K562 (cell line): ENCODE measurements around the gene B3GAT1. TPM values are rescaled to one million over a fixed set of nuclear protein-coding genes. Genes with fewer than 3 reads are reported as not detected.

Experiments used
- ATAC-seq: fragments of 200-7000 bp; cut with Tn5 transposase; 3 replicates; pipeline ENCODE4 v1.9.1; 2020; ENCODE audit warnings: moderate library complexity
- BruUV-seq: library from RNA; stranded (reverse); fragments of 400-500 nt; replicated peaks from 2 replicates; lab custom pipeline; 2021; lab: Mats Ljungman, UMichigan
- CTCF ChIA-PET: fragments of 300-600 bp; formaldehyde crosslinking; extraction: SDS; loops from one replicate; lab custom pipeline; 2021; ENCODE audit warnings: low intra/inter-chr PET ratio; lab: Yijun Ruan, JAX
- POLR2A ChIA-PET: fragments of 300-600, 350-650 bp; sonication (Branson Sonifier 250); formaldehyde crosslinking; extraction: SDS; loops from one replicate; lab custom pipeline; 2021; ENCODE audit warnings: antibody characterized with exemption, inconsistent platforms; lab: Yijun Ruan, JAX
- DNase-seq, 4 experiments: peaks; one replicate each; pipeline versions ENCODE4 v3.0.0 to v3.0.0-alpha.2; 2011 to 2018; ENCODE audit warnings: low spot score in 3 of 4, mixed read lengths in 3 of 4; ENCODE audit errors: extremely low read depth in 1 of 4
- FAIRE-seq: peaks from 2 replicates; lab custom pipeline; 2011; peaks lifted over from hg19 to GRCh38; lab: Jason Lieb, UNC
- H2AFZ ChIP-seq: 2 replicates; pipeline ENCODE4 v1.6.0; 2011; ENCODE audit warnings: low read depth, low read length, control low read depth, inconsistent platforms
- H3K27ac ChIP-seq: fragments of 200-600 bp; 3 replicates; pipeline ENCODE4 v1.8.0; 2011; ENCODE audit warnings: low read depth, mild to moderate bottlenecking, control low read depth, inconsistent platforms, low read length, moderate library complexity, mixed read lengths; ENCODE audit errors: extremely low read depth
- H3K27me3 ChIP-seq, 2 experiments: fragments of 300-600 bp in 1 of 2; 2 replicates in 1 of 2; 3 replicates in 1 of 2; pipeline versions ENCODE4 v1.6.0 to v1.8.0; 2011; ENCODE audit warnings: inconsistent platforms in 2 of 2, low read length in 2 of 2, mild to moderate bottlenecking in 1 of 2, mixed read lengths in 1 of 2, moderate library complexity in 1 of 2; ENCODE audit not compliant: control insufficient read depth in 2 of 2, insufficient read depth in 2 of 2
- H3K36me3 ChIP-seq: fragments of 300-600 bp; 3 replicates; pipeline ENCODE4 v1.8.0; 2011; ENCODE audit warnings: mild to moderate bottlenecking, low read length, inconsistent platforms; ENCODE audit not compliant: control insufficient read depth, insufficient read depth
- H3K4me1 ChIP-seq, 2 experiments: fragments of 200-600 bp in 1 of 2; replicated peaks in 1 of 2; 2 replicates in 1 of 2; 3 replicates in 1 of 2; pipeline versions ENCODE4 v1.5.1 to v1.8.0; 2011; ENCODE audit warnings: inconsistent platforms in 2 of 2, low read length in 2 of 2, mild to moderate bottlenecking in 1 of 2, mixed read lengths in 1 of 2, moderate library complexity in 1 of 2; ENCODE audit not compliant: control insufficient read depth in 2 of 2, insufficient read depth in 2 of 2
- H3K4me2 ChIP-seq: 2 replicates; pipeline ENCODE4 v1.6.1; 2011; ENCODE audit warnings: low read length, control low read depth, inconsistent platforms, mixed read lengths; ENCODE audit not compliant: insufficient read depth
- H3K4me3 ChIP-seq: fragments of 200-600 bp; sonication (generic), shearing (Covaris generic); 2 replicates; pipeline ENCODE4 v1.5.1; 2016; ENCODE audit warnings: control low read depth, inconsistent platforms
- H3K79me2 ChIP-seq: fragments of 200-600 bp; 3 replicates; pipeline ENCODE4 v1.8.0; 2011; ENCODE audit warnings: low read length, inconsistent platforms; ENCODE audit not compliant: control insufficient read depth, insufficient read depth
- H3K9ac ChIP-seq, 2 experiments: 2 replicates each; pipeline versions ENCODE4 v1.6.0 to v1.6.1; 2011; ENCODE audit warnings: low read depth in 2 of 2, low read length in 2 of 2, control low read depth in 1 of 2, inconsistent platforms in 1 of 2, mild to moderate bottlenecking in 1 of 2, mixed read lengths in 1 of 2; ENCODE audit not compliant: insufficient read depth in 1 of 2
- H3K9me1 ChIP-seq: one replicate; pipeline ENCODE4 v1.6.0; 2011; ENCODE audit warnings: inconsistent platforms, mild to moderate bottlenecking, low read length, moderate library complexity; ENCODE audit not compliant: control insufficient read depth, insufficient read depth
- H3K9me3 ChIP-seq: replicated peaks from 2 replicates; pipeline ENCODE4 v1.5.1; 2011; ENCODE audit warnings: low read depth, low read length, inconsistent platforms; ENCODE audit not compliant: control insufficient read depth, insufficient read depth
- H4K20me1 ChIP-seq: replicated peaks from 2 replicates; pipeline ENCODE4 v1.6.1; 2011; ENCODE audit warnings: low read length, inconsistent platforms, mixed read lengths; ENCODE audit not compliant: control insufficient read depth, insufficient read depth
- FOXA3 ChIP-seq, 2 experiments: fragments of 450-650 bp in 1 of 2; sonication (generic) in 1 of 2; formaldehyde crosslinking; IDR thresholded peaks in 1 of 2; conservative IDR thresholded peaks in 1 of 2; 2 replicates each; pipeline versions ENCODE4 v1.4.0 to v1.8.0; 2020 to 2022; ENCODE audit warnings: mild to moderate bottlenecking in 2 of 2, missing genetic modification reagents in 1 of 2
- HDGF ChIP-seq: fragments of 450-650 bp; IDR thresholded peaks from 2 replicates; pipeline ENCODE4 v1.6.1; 2016
- NR2F6 ChIP-seq: fragments of 450-650 bp; formaldehyde crosslinking; IDR thresholded peaks from 2 replicates; pipeline ENCODE4 v1.4.0; 2020; ENCODE audit warnings: mild to moderate bottlenecking
- PPARD ChIP-seq: fragments of 250-450 bp; sonication (Bioruptor Pico); IDR thresholded peaks from 2 replicates; pipeline ENCODE4 v1.8.0; 2022; ENCODE audit warnings: inconsistent platforms, mild to moderate bottlenecking, moderate library complexity
- RFX1 ChIP-seq: fragments of 450-650 bp; IDR thresholded peaks from 2 replicates; pipeline ENCODE4 v1.6.1; 2016; ENCODE audit warnings: mild to moderate bottlenecking, moderate library complexity
- TEAD4 ChIP-seq, 2 experiments: sonication (generic) in 1 of 2; formaldehyde crosslinking in 1 of 2; IDR thresholded peaks; 2 replicates each; pipeline versions ENCODE4 v1.6.1 to v1.8.0; 2012 to 2022; ENCODE audit warnings: borderline replicate concordance in 1 of 2, inconsistent platforms in 1 of 2, low read length in 1 of 2, mild to moderate bottlenecking in 1 of 2, missing genetic modification reagents in 1 of 2
- ZBTB17 ChIP-seq: fragments of 450-650 bp; formaldehyde crosslinking; IDR thresholded peaks from 2 replicates; pipeline ENCODE4 v1.4.0; 2020; ENCODE audit warnings: mild to moderate bottlenecking
- WGBS: fragments of 100-300 bp; shearing (Covaris generic); methylation state at CpG from one replicate; pipeline ENCODE4 v1.1.6; 2016; ENCODE audit warnings: low coverage, mixed read lengths; ENCODE audit not compliant: insufficient coverage; ENCODE audit errors: missing lambda C conversion rate; 5-methylcytosine and 5-hydroxymethylcytosine counted together
- in situ Hi-C: fragments of 300-500 bp; cut with MboI; formaldehyde crosslinking; loops from 4 replicates; pipeline ENCODE4 v1.15.0; 2018; ENCODE audit warnings: inconsistent platforms, mixed read lengths
- intact Hi-C: fragments of 100-400 bp; cut with micrococcal nuclease; formaldehyde crosslinking; loops from 2 replicates; pipeline ENCODE4 v1.14.2; 2022
- polyA plus RNA-seq, 8 experiments: library from polyadenylated mRNA; depleted of rRNA in 4 of 8; stranded (reverse) in 5 of 8; unstranded in 3 of 8; fragments of >200 nt; fragmentation: Nextera tagmentation in 2 of 8; fragmentation: Illumina TruSeq in 1 of 8; extraction: Ambion mirVana in 2 of 8; extraction: Trizol in 1 of 8; gene quantifications; 2 replicates each; pipeline versions ENCODE4 v1.2.1 to v1.2.3, GENCODE V29; 2011 to 2014; ENCODE audit warnings: inconsistent platforms in 1 of 8, missing spikeins in 1 of 8
- total RNA-seq, 7 experiments: library from RNA; depleted of rRNA in 6 of 7; stranded (reverse); fragments of >200 nt in 6 of 7; fragmentation: Illumina TruSeq in 2 of 7; extraction: Trizol in 2 of 7; gene quantifications; 2 replicates each; pipeline versions ENCODE4 v1.2.1 to v1.2.3, GENCODE V29; 2011 to 2021; ENCODE audit warnings: low replicate concordance in 1 of 7
- TF ChIP-seq, protein P1 (sequence below): fragments of 250-450 bp; sonication (Bioruptor Pico); IDR thresholded peaks from 2 replicates; pipeline ENCODE4 v1.4.0; 2020; ENCODE audit warnings: mild to moderate bottlenecking, moderate library complexity
- TF ChIP-seq, protein P2 (sequence below): sonication (generic); formaldehyde crosslinking; IDR thresholded peaks from 2 replicates; pipeline ENCODE4 v1.8.0; 2022; ENCODE audit warnings: missing genetic modification reagents, mild to moderate bottlenecking, borderline replicate concordance
- TF ChIP-seq, protein P3 (sequence below): fragments of 450-650 bp; IDR thresholded peaks from 2 replicates; pipeline ENCODE4 v1.7.0; 2016; ENCODE audit warnings: borderline replicate concordance
- TF ChIP-seq, protein P4 (sequence below): IDR thresholded peaks from 3 replicates; pipeline ENCODE4 v1.6.1; 2011; ENCODE audit warnings: borderline replicate concordance, mild to moderate bottlenecking; ENCODE audit not compliant: insufficient read length, insufficient read depth
- TF ChIP-seq, protein P5 (sequence below): sonication (generic); formaldehyde crosslinking; IDR thresholded peaks from 2 replicates; pipeline ENCODE4 v1.8.1; 2022; ENCODE audit warnings: missing genetic modification reagents

Gene B3GAT1
- total and polyA plus RNA-seq, 9 of the 15 experiments (the other 6 are each of a cell fraction or from before 2014, with no cell fraction given), result 0.01 to 0.53 (median 0.14) TPM; not detected in 1

DNA sequence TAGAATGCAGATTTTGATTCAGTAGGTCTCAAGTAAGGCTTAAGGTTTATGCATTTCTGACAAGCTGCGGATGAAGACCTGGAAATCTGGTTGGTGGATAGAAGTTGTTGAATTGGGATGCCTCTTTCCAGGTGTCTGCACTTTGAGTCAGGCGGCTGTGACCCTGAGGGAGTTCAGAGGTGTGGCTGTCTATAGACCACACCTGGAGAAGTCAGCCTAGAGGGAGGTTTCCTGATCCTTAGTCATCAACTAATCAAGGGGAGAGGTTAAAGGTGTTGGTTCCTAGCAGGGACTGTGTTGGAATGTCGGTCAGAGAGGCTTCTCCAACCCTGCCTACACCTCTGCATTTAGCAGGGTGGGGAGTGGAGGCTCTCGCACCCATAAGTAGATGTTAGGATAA, 72.3 kb downstream of the B3GAT1 start:
- H3K9me1 ChIP-seq, result no peaks in the 10 kb centered on the region
- in situ Hi-C loops, result no loop called here
- TF ChIP-seq, protein P1, sequence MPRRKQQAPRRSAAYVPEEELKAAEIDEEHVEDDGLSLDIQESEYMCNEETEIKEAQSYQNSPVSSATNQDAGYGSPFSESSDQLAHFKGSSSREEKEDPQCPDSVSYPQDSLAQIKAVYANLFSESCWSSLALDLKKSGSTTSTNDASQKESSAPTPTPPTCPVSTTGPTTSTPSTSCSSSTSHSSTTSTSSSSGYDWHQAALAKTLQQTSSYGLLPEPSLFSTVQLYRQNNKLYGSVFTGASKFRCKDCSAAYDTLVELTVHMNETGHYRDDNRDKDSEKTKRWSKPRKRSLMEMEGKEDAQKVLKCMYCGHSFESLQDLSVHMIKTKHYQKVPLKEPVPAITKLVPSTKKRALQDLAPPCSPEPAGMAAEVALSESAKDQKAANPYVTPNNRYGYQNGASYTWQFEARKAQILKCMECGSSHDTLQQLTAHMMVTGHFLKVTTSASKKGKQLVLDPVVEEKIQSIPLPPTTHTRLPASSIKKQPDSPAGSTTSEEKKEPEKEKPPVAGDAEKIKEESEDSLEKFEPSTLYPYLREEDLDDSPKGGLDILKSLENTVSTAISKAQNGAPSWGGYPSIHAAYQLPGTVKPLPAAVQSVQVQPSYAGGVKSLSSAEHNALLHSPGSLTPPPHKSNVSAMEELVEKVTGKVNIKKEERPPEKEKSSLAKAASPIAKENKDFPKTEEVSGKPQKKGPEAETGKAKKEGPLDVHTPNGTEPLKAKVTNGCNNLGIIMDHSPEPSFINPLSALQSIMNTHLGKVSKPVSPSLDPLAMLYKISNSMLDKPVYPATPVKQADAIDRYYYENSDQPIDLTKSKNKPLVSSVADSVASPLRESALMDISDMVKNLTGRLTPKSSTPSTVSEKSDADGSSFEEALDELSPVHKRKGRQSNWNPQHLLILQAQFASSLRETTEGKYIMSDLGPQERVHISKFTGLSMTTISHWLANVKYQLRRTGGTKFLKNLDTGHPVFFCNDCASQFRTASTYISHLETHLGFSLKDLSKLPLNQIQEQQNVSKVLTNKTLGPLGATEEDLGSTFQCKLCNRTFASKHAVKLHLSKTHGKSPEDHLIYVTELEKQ (CRISPR knock-in tag), result no peak
- TF ChIP-seq, protein P2, sequence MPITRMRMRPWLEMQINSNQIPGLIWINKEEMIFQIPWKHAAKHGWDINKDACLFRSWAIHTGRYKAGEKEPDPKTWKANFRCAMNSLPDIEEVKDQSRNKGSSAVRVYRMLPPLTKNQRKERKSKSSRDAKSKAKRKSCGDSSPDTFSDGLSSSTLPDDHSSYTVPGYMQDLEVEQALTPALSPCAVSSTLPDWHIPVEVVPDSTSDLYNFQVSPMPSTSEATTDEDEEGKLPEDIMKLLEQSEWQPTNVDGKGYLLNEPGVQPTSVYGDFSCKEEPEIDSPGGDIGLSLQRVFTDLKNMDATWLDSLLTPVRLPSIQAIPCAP, result no peak
- TF ChIP-seq, protein P3, sequence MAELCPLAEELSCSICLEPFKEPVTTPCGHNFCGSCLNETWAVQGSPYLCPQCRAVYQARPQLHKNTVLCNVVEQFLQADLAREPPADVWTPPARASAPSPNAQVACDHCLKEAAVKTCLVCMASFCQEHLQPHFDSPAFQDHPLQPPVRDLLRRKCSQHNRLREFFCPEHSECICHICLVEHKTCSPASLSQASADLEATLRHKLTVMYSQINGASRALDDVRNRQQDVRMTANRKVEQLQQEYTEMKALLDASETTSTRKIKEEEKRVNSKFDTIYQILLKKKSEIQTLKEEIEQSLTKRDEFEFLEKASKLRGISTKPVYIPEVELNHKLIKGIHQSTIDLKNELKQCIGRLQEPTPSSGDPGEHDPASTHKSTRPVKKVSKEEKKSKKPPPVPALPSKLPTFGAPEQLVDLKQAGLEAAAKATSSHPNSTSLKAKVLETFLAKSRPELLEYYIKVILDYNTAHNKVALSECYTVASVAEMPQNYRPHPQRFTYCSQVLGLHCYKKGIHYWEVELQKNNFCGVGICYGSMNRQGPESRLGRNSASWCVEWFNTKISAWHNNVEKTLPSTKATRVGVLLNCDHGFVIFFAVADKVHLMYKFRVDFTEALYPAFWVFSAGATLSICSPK, result no peak
- TF ChIP-seq TEAD4 (IDR thresholded peaks at IDR 0.05; ENCODE audit: low read length) (no peak), TEAD4 (CRISPR knock-in tag; IDR thresholded peaks at IDR 0.05; ENCODE audit: borderline replicate concordance) (no peak), PPARD (CRISPR knock-in tag) (no peak), ZBTB17 (CRISPR knock-in tag) (no peak), NR2F6 (no peak), HDGF (no peak), FOXA3 (CRISPR knock-in tag; conservative IDR thresholded peaks at IDR 0.05 in 1 of 2, IDR thresholded peaks at IDR 0.05 in 1 of 2) (no peak), RFX1 (no peak)
- TF ChIP-seq, protein P4, sequence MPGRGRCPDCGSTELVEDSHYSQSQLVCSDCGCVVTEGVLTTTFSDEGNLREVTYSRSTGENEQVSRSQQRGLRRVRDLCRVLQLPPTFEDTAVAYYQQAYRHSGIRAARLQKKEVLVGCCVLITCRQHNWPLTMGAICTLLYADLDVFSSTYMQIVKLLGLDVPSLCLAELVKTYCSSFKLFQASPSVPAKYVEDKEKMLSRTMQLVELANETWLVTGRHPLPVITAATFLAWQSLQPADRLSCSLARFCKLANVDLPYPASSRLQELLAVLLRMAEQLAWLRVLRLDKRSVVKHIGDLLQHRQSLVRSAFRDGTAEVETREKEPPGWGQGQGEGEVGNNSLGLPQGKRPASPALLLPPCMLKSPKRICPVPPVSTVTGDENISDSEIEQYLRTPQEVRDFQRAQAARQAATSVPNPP, result no peak
- TF ChIP-seq, protein P5, sequence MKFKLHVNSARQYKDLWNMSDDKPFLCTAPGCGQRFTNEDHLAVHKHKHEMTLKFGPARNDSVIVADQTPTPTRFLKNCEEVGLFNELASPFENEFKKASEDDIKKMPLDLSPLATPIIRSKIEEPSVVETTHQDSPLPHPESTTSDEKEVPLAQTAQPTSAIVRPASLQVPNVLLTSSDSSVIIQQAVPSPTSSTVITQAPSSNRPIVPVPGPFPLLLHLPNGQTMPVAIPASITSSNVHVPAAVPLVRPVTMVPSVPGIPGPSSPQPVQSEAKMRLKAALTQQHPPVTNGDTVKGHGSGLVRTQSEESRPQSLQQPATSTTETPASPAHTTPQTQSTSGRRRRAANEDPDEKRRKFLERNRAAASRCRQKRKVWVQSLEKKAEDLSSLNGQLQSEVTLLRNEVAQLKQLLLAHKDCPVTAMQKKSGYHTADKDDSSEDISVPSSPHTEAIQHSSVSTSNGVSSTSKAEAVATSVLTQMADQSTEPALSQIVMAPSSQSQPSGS (CRISPR knock-in tag), result no peak

More for the DNA sequence above, 72.3 kb downstream of the B3GAT1 start:
- DNase-seq, result no peak
- H3K36me3 ChIP-seq, result no peaks in the 10 kb centered on the region
- no TSS peak for BruUV-seq
- no peaks in the 10 kb centered on the region; a peak in 1 of 5 replicates for H3K4me1 ChIP-seq
- no peak for ATAC-seq
- WGBS, result 49% methylated on average over 4 of the region's 4 CpGs
- no peak overlapping the region for H3K4me2 ChIP-seq
- no peaks in the 10 kb centered on the region; a peak in 1 of 5 replicates for H3K27me3 ChIP-seq
- no peak overlapping the region for H3K9ac ChIP-seq
- CTCF ChIA-PET, result interaction anchor here (0.6 kb wide), 1 partner anchor 21 kb away, joined by 5 read pairs; no protein-coding TSS in a partner anchor
- H3K79me2 ChIP-seq, result no peaks in the 10 kb centered on the region
- H3K9me3 ChIP-seq, result no peaks in the 10 kb centered on the region
- FAIRE-seq, result no peak
- no peaks in the 10 kb centered on the region for H4K20me1 ChIP-seq
- POLR2A ChIA-PET, result interaction anchor here (0.6 kb wide), 1 partner anchor 14 kb away, joined by 3 read pairs; no protein-coding TSS in a partner anchor
- intact Hi-C loops, result no loop called here
- no peak overlapping the region for H3K27ac ChIP-seq
- H3K4me3 ChIP-seq, result no peak overlapping the region
- H2AFZ ChIP-seq, result no peak overlapping the region
